OCI-M2 (cell line): ENCODE data around the gene CFB.
"Not testable (repeated sequence)": the region's sequence is repeated elsewhere in the genome, so short reads cannot be mapped to it uniquely, and the experiment has no call there.

ENCODE experiments used
- DNase-seq: peaks from one replicate; lab custom pipeline; 2025; ENCODE audit not compliant: unreplicated experiment; lab: John Stamatoyannopoulos, UW

The CFB gene

DNA sequence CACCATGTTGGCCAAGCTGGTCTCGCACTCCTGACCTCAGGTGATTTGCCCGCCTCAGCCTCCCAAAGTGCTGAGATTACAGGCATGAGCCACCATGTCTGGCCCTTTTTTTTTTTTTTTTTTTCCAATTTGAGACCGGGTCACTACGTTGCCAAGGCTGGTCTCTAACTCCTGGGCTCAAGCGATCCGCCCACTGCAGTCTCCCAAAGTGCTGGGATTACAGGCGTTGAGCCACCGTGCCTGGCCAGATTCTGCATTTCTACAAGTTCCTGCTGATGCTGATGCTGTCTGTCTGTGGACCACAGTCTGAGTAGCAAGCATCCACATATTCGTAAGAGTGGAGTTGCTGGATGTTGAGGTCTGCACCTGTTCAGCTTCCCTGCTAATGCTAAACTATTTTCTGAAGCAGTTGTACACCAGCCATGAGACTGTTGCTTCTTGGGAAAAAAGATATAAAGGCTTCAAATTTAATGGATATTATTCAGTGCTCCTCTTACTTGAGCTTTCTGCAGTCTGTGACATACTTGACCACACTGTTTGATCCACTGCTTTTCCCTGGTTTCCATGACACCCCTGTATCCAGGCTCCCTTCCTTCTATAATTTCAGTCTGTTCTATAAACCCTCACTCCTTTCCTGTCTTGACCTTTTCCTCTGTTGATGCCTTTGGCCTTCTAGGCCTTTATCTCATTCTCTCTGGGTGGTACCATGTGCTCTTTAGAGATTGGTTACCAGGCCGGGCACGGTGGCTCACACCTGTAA is 33.9 kb upstream of the CFB start:
- no peak for DNase-seq

DNA sequence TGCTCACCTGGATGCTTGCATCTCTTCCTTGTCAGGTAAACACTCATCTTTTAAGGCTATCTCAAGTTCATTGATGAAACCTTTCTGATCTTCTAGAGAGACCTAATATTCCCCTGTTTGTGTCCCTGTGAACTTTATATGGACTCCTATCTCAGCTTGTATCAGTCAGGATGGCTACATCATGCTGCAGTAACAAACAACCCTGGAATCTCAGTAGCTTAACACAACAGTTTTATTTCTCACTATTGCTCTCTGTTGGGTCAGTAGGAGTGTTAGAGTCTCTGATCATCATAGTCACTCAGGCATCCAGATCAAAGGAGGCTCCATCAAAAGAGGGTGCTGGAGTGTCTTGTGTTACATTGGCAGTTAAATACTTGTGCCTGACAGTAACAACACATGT is 30.5 kb upstream of the CFB start:
- DNase-seq: no peak

DNA sequence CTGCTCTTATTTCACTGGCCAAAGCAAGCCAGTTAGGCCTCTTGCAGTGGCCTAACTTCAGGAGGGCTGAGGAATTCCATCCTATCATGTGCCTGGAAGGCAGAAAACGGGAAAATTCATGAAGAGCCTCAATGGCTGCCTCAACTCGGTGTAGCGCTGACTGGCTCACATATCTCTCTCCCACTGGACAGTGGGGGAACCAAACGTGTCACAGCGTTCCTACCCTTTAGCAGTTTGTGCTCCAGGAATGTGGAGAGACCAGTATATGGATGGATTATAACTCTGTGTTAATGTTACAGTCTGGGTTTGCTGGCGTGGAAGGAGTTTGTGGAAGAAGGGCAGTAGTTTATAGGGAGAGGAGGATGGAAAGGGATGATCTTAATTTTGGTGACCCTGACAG is 30.1 kb upstream of the CFB start:
- no peak for DNase-seq

DNA sequence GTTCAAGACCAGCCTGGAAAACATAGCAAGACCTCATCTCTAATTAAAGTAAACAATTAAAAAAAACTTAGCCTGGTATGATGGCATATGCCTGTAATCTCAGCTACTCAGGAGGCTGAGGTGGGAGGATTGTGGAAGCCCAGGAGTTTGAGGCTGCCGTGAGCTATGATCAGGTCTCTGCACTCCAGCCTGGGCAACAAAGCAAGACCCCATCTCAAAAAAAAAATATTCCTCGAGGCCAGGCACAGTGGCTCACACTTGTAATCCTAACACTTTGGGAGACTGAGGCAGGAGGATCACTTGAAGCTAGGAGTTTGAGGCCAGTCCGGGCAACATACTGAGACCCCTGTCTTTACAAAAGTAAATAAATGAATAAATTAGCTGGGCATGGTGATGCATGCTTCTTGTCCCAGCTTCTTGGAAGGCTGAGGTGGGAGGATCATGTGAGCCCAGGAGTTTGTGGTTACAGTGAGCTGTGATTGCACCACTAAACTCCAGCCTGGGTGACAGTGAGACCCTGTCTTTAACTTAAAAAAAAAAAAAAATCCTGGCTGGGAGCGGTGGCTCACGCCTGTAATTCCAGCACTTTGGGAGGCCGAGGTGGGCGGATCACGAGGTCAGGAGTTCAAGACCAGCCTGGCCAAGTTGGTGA is 27.7 kb upstream of the CFB start:
- DNase-seq: no peak

DNA sequence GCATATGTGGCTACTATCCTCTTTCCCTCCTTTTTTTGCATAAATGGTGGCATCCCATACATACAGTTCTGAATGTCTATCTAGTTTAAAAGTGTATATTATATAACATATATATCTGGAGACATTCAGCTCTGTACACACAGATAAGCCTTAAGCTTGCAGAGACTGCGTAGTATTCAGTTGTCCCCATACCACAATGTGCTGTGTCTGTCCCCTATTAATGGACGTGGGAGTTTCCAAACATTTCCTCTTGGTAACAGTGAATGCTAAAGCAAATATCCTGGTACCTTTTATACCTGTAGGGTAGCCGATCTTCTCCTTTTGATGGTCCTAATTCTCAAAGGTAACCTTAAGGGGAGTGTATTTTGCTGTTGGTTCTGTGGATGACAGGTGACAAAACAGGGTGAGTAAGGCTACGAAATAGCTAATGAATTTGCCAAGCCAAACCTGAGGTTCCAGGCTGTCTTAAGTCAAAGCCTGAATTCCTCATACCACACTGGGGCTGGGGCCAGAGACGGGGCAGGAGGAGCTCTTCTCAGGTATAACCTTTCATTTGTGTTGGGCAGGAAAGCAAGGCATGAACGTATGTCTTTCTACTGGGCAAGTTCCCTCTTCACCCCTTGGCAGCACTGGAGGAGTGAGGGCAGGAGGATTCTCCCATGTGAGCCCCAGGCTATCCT is 26.1 kb upstream of the CFB start:
- no peak for DNase-seq

DNA sequence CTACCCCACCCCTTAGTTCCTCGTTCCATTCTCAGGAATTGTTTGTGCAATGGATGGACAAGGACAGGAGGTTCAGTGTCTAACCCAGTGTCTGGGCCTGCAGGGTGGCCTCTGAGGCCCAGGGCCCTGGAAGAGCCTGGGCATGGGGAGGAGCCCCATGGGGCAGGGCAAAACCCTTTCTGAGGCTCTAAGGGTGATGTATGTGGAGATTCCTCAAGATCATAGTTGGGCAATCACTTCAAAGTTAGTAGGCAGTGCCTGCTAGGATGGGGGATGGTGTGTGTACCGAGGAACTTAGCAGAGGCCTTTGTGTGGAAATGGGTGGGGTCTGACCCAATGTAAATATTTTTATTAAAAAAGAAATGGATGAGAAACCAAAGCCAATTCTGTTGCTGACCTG is 25.1 kb upstream of the CFB start:
- DNase-seq: no peak

DNA sequence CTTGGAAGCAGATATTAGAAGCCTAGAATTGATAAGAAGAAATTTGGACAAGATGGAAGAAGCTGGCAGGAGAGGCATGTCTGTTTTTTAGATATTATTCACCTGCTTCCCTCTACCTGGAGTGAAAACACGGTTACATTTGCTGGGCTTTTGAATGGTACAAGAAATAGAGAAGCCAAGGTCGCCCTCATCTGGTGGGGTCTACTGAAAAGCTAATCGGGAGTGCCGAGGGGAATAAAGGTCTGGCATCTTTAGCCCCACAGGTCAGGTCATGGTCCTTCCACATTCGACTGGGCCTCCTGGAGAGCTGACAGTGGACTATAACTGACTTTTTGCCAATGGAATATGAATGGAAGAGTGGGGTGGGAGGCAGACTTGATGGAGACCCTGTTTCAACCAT is 23.0 kb upstream of the CFB start:
- DNase-seq: no peak

DNA sequence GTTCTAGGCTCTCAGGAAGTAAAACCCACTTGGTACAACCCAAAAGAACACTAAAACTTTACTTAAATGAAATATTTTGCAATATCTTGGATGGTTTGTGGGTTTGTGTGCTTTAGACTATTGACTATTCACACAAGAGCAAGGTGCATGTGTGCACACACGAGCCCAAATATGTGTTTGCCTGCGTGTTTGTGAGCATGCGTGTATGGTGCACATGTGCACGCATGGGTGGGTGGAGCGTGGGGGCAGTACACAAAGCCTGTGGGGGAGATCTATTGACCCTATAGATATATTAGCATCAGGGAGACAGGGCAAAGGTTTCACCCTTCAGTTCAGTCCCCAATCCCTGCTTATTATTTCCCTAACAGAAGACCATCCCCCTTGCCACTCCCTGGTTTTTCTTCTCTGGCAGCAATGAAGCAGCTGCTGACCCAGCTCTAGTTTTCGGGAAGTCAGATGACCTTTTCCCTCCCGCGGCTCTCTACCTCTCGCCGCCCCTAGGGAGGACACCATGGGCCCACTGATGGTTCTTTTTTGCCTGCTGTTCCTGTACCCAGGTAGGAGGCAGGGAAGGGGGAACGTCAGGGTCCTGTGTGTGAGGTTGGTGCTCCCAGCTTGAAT is 18.5 kb upstream of the CFB start, which contains the start of gene C2:
Gene C2 (plus strand): TSS at position 476 of the 621 bp plus-strand sequence. CDS start 36 bp downstream, at position 512.
- no peak for DNase-seq

DNA sequence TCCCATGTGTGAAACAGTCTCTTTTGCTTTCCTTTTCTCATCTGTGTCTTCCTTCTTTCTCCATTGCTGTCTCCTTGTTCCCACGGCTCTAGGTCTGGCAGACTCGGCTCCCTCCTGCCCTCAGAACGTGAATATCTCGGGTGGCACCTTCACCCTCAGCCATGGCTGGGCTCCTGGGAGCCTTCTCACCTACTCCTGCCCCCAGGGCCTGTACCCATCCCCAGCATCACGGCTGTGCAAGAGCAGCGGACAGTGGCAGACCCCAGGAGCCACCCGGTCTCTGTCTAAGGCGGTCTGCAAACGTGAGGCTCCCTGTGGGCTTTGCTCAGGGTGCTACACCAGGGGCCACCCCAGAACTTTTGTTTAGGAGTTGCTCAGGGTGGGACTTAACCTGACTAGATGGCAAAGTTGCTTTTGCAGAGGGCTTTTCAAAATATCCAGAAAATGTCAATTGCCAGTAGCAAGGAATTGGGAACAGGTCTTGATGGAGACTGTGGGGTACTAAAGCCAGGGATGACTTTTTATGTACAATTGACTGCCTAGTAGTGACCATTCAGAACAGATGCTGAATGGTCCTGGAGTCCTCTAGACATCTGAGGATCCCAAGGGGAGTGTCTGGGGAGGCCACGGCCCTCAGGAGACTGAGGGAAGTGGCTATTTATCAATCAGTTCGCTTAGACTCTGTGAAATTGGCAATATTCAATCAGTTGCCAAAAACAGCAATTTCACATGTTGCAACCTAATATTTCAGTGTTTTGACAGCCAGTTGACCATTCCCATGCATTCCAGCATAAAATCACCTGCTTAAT is 17.8 kb upstream of the CFB start:
- DNase-seq: no peak

DNA sequence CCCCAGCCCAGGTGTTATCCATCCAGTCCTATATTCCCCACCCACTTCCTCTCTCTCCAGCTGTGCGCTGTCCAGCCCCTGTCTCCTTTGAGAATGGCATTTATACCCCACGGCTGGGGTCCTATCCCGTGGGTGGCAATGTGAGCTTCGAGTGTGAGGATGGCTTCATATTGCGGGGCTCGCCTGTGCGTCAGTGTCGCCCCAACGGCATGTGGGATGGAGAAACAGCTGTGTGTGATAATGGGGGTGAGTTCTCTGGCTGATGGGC is 17.3 kb upstream of the CFB start:
- no peak for DNase-seq

DNA sequence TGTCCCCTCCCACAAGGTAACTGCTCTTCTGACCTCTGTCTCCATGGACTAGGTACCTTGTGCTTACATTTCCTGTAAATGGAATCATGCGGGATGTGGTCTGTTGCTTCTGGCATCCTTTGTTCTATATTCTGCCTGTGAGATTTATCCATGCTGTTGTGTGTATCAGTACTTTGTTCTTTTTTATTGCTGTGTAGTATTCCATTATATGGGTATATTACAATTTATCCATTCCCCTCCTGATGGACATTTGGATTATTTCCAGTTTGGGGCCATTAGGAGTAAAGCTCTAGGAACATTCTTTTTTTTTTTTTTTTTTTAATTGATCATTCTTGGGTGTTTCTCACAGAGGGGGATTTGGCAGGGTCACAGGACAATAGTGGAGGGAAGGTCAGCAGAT is 14.9 kb upstream of the CFB start:
- DNase-seq: no peak

DNA sequence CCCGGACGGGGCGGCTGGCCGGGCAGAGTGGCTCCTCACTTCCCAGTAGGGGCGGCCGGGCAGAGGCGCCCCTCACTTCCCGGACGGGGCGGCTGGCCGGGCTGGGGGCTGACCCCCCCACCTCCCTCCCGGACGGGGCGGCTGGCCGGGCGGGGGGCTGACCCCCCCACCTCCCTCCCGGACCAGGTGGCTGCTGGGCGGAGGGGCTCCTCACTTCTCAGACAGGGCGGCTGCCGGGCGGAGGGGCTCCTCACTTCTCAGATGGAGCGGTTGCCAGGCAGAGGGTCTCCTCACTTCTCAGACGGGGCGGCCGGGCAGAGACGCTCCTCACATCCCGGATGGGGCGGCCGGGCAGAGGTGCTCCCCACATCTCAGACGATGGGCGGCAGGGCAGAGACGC is 13.8 kb upstream of the CFB start:
- not testable (repeated sequence) for DNase-seq

DNA sequence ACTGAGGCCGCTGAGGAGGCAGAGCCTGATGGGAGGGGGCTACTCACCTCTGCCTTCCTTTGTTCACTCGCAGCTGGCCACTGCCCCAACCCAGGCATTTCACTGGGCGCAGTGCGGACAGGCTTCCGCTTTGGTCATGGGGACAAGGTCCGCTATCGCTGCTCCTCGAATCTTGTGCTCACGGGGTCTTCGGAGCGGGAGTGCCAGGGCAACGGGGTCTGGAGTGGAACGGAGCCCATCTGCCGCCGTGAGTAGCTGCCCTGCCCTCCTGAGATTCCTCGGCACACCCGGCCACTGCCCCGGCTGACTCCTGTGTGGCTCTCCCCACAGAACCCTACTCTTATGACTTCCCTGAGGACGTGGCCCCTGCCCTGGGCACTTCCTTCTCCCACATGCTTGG is 12.4 kb upstream of the CFB start:
- no peak for DNase-seq

DNA sequence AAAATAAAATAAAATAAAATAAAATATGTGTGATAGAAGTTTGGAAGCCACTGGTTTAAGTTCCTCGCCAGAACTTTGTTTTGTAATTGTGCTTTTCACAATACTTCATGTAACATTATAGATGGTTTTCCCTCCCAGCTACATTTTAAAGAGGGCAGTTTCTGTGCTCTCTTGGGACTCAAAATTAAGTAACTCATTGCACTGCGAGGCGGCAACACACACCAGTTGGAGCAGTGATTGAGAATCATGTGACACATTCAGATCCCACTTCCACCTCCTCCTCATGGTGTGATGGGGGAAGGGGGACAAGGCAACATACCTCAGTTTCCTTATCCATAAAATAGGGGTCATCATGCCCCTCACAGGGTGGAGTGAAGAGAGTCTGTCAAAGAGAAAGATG is 10.9 kb upstream of the CFB start:
- DNase-seq: no peak

DNA sequence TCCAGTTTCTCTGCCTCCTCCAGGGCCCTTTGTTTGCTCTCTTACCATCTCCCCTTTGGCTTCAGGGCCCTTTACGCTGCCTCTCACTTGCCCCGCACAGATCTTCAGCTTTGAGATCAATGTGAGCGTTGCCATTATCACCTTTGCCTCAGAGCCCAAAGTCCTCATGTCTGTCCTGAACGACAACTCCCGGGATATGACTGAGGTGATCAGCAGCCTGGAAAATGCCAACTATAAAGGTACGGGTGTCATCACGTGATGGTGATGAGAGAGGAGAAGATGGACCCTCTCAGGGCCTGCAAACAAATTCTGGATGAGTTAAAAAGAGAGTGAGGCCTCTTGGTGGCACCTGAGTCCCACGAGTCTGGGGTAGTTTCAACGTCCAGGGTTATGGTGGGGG is 10.1 kb upstream of the CFB start:
- no peak for DNase-seq

DNA sequence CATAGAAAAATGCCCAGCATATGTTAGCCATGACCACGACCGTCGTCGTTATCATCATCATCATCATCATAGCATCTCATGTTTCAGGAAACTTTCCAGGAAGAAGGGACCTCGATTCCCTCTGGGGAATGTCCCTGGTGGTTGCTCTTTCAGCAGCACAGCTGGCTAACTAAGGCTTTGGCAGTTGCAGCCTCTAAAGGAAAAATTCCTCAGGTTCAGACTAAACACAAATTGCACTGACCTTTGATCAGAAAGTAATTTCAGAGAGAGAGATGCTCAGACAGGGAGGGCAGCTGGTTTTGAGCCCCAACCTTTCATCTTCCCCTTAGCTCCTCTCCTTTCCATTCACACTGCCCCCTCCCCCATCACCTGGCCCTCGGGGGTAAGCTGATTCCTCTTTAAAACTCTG is 5.6 kb upstream of the CFB start:
- no peak for DNase-seq

DNA sequence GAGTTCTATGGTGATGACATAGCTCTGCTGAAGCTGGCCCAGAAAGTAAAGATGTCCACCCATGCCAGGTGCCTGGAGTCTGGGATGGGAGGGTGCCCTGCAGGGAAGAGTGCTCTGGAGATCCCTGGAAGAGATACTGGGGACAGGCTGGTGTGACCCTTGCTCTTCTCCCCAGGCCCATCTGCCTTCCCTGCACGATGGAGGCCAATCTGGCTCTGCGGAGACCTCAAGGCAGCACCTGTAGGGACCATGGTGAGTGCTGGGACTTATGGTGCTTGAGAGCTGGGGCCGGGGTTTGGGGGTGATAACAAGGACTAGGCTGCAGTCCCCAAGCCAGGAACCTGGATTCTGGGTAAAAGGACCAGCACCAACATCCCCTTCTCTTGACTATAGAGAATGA is 2.2 kb upstream of the CFB start:
- no peak for DNase-seq

DNA sequence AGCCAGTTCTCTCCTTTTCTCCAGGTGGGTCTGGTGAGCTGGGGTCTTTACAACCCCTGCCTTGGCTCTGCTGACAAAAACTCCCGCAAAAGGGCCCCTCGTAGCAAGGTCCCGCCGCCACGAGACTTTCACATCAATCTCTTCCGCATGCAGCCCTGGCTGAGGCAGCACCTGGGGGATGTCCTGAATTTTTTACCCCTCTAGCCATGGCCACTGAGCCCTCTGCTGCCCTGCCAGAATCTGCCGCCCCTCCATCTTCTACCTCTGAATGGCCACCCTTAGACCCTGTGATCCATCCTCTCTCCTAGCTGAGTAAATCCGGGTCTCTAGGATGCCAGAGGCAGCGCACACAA is 765 bp upstream of the CFB start:
- no peak for DNase-seq

DNA sequence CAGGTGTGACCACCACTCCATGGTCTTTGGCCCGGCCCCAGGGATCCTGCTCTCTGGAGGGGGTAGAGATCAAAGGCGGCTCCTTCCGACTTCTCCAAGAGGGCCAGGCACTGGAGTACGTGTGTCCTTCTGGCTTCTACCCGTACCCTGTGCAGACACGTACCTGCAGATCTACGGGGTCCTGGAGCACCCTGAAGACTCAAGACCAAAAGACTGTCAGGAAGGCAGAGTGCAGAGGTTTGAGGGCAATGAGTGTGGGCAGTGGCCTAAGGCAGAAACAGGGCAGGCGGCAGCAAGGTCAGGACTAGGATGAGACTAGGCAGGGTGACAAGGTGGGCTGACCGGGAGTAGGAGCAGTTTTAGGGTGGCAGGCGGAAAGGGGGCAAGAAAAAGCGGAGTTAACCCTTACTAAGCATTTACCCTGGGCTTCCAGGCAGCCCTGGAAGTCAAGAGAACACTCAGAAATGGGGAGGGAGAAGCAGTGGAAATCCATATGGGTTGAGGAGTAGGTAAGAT is 533 bp downstream of the CFB start:
- no peak for DNase-seq

DNA sequence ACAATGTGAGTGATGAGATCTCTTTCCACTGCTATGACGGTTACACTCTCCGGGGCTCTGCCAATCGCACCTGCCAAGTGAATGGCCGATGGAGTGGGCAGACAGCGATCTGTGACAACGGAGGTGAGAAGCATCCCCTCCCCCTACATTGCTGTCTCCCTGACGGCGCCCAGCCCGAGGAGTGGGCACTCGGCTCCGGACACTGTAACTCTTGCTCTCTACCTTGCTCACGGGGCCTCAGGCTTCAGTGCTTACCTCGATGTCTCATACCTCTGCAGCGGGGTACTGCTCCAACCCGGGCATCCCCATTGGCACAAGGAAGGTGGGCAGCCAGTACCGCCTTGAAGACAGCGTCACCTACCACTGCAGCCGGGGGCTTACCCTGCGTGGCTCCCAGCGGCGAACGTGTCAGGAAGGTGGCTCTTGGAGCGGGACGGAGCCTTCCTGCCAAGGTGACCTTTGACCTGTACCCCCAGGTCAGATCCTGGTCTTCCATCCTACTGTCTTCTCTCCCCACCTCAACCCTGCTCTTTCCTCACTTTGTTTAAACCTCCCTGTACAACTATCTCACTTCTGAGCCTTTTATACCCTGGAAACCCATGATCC is 1.3 kb downstream of the CFB start:
- DNase-seq: no peak

DNA sequence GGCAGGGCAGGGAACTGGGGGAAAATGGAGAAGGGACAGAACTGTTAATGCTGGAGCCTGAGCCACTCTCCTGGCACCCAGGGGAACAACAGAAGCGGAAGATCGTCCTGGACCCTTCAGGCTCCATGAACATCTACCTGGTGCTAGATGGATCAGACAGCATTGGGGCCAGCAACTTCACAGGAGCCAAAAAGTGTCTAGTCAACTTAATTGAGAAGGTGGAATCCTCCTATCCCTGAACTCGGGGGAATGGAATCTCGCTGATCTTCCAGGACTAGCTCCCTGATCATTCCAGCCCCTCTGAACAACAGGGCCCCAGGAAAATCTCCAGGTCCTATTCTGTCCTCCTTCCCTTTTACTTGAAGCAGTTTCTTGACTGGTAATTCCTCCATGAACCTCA is 2.0 kb downstream of the CFB start:
- DNase-seq: no peak
